ENCODE results near the gene MOB1A.
"Not testable (repeated sequence)": the region's sequence is repeated elsewhere in the genome, so short reads cannot be mapped to it uniquely, and the experiment has no call there.

Gene MOB1A

DNA sequence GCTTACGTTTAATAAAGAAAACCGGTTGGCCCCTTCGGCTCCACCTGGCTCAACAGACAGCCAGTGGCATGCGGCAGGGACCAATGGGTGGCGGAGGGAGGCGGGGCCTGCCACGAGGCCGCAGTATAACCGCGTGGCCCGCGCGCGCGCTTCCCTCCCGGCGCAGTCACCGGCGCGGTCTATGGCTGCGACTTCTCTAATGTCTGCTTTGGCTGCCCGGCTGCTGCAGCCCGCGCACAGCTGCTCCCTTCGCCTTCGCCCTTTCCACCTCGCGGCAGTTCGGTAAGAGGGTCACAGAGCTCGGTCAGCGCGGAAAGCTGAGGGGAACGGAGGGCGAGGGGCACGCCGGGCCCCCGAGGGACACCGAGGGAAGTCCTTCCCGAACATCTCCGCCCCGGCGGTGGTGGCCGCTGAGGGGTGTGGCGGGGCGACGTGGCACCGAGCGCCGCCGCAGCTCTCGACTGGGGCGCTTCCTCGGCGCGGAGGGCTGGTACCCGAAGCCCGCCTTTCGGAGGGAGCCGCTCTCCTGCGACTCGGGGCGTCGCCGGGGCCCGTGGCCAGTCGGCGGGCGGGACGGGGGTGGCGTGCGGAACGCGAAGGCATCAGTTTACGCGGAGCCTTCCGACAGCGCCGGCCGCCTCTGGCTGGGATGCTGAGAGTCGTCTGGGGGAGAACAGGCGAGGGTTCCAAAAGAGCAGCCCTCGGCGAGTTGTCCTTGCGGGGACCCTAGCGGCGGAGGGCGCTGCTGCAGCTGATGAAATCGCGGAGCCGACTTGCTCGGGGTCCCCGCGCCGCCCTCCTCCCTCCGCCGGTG, 20.0 kb upstream of the MOB1A start, which contains the start of gene MTHFD2:
Gene MTHFD2, plus strand, starts transcription at position 155 of the 814 bp plus-strand sequence. Its CDS starts 27 bp downstream, at position 182.
- peak; percentile 88 for DNase-seq

DNA sequence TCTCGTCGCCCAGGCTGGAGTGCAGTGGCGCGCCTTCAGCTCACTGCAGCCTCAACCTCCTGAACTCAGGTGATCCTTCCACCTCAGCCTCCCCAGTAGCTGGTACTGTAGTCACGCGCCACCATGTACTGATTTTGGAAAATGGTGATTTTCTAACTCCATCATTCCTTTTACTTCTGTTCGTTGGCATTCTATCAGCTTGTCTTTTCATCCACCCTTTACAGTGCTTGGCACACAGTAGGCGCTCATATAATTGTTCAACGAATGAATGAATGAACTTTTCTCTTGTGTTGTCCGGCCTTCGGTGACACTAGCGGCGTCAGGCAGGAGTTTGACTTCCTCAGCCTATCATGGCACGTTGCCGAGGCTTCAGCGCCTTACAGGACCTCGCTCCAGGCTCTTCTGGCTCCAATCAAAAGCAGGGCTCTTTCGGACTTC, 19.4 kb upstream of the MOB1A start:
- DNase-seq = no peak

DNA sequence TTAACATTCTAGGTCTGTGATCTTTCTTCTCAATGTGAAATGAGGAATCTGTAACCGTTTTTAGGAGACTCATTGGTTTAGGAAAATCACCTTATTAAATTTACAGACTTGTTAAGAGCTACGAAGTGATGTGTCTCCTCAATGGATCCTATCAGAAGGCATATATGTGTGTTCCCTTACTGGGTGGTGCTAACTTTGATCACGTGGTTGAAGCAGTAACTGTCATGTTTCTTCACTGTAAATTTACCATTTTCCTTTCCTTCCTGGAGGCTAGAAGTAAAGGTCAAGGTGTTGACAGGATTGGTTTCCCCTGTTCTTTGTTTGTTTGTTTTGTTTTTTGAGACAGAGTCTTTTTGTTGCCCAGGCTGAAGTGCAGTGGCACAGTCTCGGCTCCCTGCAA, 18.4 kb upstream of the MOB1A start:
- DNase-seq = no peak

DNA sequence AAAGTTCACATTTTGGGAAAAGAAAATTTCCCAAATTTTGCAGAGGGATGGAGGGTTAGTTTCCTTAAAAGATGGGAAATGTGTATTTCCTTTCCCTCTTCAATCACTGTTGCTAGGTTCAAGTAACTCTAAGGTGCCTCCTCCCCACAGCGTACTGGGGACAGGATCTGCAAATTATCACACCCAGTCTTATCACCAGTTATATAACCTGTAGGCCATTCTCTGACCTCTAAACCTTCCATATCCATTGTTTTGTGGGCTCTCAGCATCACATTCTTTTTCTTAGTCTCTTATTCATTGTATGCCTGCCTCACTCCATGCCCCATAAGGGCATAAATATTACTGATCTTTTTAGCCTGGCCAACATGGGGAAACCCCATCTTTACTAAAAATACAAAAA, 16.1 kb upstream of the MOB1A start:
- DNase-seq = no peak

DNA sequence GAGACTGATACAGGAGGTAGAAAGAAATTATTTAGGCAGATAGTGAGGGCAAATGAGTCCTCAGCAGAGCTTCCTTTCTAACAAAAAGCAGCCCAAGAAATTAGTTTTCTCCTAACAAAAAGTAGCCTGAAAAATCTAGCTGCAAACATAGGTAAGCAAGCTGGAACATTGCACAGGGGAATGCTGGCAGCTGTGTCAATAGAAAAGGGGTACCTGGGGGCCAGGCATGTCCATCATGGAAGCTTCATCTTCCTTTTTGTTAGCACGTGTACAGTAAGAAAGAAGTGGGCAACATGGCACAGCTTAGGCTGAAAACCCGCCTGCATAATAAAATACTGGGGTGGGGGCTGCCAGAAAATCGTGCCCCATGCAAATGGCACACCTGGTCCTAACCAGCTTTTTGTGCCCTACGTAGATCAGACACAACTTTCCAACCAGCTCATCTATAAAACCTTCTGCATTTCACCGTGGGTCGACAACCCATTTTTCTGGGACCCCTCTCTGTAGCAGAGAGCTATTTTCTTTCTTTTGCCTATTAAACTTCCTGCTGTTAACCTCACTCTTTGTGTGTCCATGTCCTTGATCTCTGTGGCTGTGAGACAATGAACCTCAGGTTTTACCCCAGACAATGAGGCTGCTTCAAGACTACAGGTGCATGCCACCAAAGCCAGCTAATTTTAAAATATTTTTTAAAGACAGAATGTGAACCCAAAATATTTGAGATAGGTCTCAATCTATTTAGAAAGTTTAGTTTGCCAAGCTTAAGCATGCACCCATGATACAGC, 13.1 kb upstream of the MOB1A start:
- no peak for DNase-seq

DNA sequence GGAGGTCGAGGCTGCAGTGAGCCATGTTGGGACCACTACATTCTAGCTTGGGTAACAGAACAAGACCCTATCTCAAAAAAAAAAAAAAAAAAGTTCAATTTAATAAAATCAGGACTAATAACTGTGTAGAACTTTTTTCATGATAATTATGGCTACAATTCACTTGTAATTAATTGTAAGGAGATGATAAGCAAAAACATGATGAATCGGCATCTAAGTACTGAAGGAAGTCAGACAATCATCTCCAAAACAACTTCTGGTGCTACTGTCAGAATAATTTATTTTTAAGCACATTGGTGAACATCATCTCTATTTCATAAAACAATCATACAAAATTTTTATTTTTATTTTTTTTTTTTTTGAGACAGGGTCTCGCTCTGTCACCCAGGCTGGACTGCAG, 10.0 kb upstream of the MOB1A start:
- no peak for DNase-seq

DNA sequence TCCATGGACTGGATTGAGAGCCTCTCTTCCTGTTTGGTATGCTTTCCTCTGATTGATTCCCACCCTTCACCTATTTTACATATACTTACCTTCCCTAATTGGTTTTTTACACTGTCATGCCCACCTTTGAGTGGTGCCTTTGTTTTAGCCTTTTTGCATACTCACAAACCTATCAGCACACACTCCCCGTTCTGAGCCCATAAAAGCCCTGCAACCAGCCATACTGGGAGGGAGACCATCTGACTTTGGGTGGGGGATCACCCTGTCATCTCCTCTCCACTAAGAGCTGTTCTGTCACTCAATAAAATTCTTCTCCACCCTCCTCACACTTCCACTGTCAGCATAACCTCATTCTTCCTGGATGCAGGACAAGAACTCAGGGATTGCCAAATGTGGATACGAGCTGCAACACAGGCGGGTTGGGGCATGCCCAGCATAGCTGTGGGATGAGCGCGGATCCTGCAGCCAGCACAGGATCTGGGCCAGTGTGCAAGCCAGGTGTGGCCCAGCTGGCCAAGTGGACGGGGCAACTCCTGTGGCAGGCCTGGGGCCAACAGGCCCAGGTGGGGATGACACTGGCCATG, 9.4 kb upstream of the MOB1A start:
- DNase-seq = no peak

DNA sequence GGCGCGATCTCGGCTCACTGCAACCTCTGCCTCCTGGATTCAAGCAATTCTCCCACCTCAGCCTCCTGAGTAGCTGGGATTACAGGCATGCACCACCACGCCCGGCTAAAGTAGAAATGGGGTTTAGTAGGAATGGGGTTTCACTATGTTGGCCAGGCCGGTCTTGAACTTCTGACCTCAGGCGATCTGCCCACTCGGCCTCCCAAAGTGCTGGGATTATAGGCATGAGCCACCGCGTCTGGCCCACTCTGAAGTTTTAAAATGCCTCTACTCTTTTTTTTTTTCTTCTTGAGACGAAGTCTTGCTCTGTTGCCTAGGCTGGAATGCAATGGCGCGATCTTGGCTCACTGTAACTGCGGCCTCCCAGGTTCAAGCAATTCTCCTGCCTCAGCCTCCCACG, 8.0 kb upstream of the MOB1A start:
- not testable (repeated sequence) for DNase-seq

DNA sequence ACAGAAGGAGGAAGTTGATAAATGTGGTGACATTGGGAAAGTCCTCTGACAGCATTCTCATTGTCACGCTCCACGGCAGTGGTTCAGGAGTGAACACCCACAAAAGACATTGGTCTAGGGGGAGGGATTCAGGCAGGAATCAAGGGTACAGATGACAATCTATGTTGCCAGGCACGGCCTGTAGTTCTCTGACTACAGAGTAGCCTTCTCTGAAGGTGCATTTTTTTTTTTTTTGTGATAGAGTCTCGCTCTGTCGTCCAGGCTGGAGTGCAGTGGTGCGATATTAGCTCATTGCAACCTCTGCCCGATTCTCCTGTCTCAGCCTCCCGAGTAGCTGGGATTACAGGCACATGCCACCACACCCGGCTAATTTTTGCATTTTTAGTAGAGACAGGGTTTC, 7.4 kb upstream of the MOB1A start:
- no peak for DNase-seq

DNA sequence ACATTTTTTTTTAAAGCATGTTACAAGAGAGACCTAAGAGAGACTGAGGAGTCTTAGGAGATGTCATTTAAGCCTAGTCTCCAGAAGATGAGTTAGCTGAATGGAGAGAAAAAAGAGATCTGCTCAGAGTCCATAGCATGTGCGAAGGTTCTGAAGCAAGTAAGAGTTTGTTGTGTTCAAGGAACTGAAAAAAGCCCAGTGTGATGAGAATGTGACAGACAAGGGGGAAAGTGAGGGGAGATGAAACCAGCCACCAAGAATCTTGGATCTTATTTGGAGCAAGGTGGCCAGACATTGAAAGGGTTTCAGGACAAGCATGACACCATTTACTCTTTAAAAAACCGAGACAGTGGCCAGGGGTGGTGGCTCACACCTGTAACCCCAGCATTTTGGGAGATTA, 5.2 kb upstream of the MOB1A start:
- no peak for DNase-seq

DNA sequence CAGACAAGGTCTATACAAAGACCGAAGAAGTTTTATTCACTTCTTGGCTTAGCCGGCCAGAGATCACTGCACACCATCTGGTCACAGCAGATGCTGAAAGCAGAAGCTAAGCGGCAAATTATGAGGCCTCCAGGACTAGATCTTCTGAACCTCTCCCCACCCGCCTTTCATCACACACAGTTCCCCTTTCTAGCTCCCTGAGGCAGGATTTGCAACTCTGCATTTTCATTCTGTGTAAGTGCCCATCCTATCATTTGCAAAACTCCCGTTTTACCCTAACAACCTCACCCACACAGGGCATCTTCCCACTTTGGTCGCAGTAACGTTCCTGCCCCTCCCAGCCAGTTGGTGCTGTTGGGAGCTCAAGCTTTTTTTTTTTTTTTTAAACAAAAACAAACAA, 3.1 kb upstream of the MOB1A start:
- DNase-seq = no peak

DNA sequence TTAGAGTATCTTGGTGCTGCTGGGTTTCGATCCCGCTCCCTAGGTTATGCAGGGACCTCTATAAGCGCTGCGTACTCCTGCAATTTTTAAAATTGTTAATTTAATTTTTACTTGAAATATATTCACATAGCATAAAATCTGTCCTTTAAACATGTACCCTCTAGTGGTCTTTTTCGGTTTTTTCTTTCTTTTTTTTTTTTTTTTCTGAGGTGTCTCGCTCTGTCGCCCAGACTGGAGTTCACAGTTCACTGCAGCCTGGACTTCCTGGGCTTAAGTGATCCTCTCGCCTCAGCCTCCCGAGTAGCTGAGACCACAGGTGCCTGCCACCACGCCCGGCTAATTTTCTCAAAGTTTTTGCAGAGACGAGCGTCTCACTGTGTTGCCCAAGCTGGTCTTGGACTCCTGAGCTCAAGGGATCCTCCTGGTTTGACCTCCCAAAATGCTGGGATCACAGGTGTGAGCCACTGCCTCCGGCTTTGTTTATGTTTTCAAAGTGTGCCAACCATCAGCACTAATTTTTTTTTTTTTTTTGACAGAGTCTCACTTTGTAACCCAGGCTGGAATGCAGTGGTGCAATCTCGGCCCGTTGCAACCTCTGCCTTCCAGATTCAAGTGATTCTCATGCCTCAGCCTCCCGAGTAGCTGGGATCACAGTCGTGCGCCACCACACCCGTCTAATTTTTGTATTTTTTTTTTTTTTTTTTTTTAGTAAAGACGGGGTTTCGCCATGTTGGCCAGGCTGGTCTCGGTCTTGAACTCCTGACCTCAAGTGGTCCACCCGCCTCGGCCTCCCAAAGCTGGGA, 585 bp upstream of the MOB1A start:
- no peak for DNase-seq

DNA sequence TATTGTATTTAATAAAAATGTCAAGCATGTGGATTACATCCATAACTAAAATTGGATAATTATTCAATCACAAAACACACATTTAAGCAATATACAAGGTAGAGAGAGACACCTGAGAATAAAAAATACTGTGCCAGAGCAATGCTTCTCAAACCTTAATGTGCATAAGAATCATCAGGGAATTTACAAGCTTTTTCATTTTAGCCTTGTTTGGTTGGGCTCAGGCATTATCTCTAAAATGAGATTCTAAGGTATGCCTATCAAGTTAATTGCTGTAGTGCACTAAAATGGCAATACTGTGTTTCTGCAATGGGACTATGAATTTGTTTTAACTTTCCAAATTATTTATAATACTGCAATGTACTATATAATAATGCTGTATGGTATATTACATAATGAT, 983 bp downstream of the MOB1A start:
- DNase-seq = no peak

DNA sequence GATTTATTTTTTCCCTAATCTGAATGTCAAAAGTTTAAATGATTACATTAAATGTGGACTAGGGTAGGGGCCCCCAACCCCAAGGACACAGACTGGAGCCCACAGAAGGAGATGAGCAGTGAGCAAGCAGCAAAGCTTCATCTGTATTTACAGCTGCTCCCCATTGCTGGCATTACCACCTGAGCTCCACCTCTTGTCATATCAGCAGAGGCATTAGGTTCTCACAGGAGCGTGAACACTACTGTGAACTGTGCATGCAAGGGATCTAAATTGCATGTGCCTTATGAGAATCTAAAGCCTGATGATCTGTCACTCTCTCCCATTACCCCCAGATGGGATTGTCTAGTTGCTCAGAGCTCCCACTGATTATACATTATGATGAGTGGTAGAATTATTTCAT, 3.8 kb downstream of the MOB1A start:
- DNase-seq = no peak

DNA sequence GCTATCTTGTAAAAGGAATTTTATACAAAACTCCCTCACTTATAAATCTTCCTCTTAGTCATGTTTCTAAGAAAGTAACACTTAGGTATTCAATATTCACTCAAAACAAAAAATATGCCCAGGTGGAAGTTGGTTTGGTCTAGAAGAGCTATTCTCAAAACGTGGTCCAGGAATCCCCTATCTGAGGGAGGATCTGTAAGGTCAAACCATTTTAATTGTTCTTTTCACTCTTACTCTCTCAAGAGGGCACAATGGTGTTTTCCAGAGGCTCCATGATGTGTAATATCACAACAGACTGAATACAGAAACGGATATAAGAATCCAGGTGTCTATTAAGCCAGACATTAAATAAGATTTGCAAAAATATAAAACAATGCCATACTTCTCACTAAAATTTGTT, 9.9 kb downstream of the MOB1A start:
- no peak for DNase-seq

DNA sequence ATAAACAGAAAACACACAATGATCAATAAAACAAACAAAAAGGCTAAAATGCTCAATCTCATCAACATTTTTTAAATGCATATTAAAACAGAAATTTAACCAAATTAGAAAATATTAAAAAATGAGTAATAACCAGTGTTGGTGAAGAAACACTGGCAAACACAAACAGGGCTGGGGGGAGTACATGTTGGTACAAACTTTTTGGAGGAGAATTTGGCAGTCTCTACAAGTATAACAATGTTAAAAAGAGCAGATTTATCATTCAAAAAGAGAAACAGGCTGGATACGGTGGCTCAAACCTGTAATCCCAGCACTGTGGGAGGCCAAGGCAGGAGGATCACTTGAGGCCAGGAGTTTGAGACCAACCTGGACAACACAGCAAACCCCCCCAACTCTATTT, 13.9 kb downstream of the MOB1A start:
- no peak for DNase-seq

DNA sequence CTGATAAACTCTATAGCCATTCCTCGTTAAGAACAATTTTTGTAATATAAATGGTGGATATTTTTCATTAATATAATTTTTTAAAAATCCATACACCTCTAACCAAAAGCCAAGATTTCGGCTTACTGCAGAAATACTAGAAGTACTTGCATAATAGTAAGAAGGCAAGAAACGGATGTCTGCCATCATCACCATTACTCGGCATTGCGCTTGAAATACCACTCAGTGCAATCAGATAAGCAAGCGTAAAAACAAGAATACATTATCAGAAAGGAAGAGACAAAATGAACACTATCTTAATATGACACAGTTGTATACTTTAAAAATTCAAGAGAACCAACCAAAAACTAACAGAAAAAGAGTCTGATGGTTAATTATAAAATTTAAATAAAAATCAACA, 15.7 kb downstream of the MOB1A start:
- DNase-seq = no peak

DNA sequence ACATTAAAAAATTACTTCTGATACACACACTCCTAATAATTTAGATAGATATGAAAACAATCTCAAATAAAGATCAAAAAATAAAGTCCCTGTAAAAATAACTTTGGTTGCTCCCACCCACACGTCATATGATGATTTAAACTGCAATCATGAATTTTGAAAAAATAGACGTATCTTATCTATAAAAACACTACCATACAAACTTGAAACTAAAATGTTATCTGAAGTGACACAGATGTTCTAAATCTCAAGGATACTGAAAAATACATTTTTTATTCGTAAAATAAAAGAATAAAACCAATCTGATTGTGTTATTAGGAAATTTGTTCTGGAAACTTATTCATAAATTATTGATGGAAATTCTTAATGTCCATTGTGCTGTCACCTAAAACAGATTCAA, 22.8 kb downstream of the MOB1A start:
- DNase-seq = no peak

DNA sequence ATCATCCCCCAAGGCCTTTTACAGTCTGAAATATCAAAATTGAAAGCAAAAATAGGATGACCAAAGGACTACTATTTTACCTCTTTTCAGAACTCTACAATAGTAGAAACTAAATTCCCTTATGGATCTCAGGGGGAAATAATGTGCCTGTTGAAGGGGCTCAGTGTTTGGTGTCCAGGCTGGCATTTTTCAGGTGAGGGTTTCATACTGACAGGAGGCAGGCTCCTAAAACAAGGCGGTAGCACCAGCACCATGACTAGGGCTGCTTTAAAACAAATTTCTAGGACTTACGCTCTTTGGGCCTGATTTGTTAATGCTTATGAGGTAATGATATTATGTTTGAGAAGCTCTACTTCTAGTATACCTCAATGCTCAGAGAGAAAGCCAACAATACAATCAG, 25.7 kb downstream of the MOB1A start:
- DNase-seq = no peak

DNA sequence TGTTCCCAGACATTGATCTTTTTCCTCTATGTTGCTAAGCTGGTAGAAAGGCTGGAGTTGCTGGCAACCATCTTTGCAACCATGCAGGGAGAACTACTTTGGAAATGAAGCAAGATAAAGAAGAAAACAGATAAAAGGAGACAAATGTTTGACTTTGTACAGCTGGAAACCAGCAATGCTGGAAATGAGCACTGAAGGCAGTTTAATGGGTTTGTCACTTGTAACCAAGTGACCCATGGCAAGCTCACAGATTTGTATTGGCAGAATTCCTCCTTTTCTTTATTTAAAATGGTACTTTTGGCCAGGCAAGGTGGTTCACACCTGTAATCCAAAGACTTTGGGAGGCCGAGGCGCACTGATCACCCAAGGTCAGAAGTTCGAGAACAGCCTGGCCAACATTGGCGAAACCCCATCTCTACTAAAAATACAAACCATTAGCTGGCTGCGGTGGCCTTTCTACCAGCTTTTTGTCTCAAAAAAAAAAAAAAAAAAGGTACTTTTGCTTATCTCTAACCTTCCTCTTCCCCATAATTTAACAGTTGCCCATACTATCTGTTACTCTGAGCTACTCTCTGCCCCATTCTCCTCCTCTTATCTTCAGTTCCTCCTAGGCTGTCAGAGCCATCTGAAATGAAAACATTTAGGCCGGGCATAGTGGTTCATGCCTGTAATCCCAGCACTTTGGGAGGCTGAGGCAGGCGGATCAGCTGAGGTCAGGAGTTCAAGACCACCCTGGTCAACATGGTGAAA, 28.9 kb downstream of the MOB1A start:
- no peak for DNase-seq

DNA sequence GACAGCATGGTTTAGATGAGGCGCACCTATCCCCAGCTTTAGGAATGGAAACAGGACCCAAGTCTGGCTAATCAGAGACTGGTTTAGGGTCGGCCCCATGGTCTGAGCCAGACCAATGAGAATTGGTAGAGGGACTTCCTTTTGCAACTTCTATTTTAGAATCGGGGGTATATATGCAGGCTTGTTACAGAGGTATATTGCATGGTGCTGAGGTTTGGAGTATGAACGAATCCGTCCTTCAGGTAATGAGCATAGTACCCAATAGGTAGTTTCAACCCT, 29.5 kb downstream of the MOB1A start:
- DNase-seq = no peak

DNA sequence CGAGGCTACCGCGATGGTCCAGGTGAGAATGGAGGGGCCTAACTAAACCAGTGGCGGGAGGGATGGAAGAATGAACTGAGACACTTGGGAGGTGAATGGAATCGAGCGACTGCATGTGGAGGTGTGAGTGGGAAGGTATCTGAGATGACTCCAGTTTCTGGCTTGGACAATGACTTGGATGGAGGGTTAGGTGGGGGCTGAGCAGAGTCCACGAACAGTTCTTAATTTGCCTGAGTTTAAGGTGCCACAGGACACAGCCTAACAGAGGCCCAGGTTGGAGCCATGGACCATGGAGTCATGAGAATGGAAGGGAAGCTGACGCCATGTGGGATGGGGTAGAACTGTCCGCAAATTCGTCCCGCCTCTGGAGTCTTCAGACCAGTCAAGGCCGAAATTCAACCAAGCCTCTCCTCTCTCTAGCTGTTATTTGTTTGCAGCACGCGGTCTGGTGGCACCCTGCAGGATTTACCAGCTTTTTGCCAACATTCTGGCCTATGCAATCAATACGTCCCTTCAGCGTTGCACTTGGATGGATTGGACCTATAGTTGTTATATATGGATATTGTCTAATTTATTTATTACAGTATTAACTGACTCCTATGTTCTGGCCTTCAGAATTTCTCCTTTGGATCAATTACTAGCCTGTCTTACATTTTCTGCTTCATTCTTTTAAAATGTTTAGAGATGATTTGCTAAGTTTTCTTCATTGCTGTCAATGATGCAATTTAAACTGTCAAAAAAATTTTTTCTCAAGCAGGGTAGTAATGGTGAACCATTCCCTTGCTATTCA, 30.0 kb downstream of the MOB1A start:
- no peak for DNase-seq

All from activated gamma-delta T cell treated with Interleukin-2 at 50 U/mL for 16 hours (primary cell).